GM18499 (cell line): ENCODE measurements around the gene ECSCR.

Experiments
- ATAC-seq: cut with Tn5 transposase; IDR thresholded peaks from one replicate; pipeline ENCODE4 v1.9.1; 2021; ENCODE audit warnings: moderate number of reproducible peaks; ENCODE audit not compliant: insufficient read depth, unreplicated experiment

Gene ECSCR

GRCh38 chr5:139474890-139475791, 12.6 kb upstream of the ECSCR start:
- no peak for ATAC-seq

- no peak for ATAC-seq
Measured at GRCh38 chr5:139473565-139473964, 11.0 kb upstream of the ECSCR start.

- no peak for ATAC-seq
Measured at GRCh38 chr5:139473105-139473504, 10.6 kb upstream of the ECSCR start.

GRCh38 chr5:139472386-139473030, 10.0 kb upstream of the ECSCR start:
- ATAC-seq = no peak

GRCh38 chr5:139470821-139471300, 8.3 kb upstream of the ECSCR start, which contains the start of gene SMIM33:
Gene SMIM33 (plus strand): TSS chr5:139471004. CDS start chr5:139471122, 118 bp downstream.
- no peak for ATAC-seq

- no peak for ATAC-seq
Measured at GRCh38 chr5:139468421-139468931, 5.9 kb upstream of the ECSCR start.

- no peak for ATAC-seq
Measured at GRCh38 chr5:139461698-139462097, 845 bp downstream of the ECSCR start.

- ATAC-seq = no peak
Measured at GRCh38 chr5:139461176-139461575, 1.4 kb downstream of the ECSCR start.

- no peak for ATAC-seq
Measured at GRCh38 chr5:139460455-139460854, 2.1 kb downstream of the ECSCR start.

GRCh38 chr5:139459451-139459934, 3.0 kb downstream of the ECSCR start:
- no peak for ATAC-seq

GRCh38 chr5:139458580-139459407, 3.7 kb downstream of the ECSCR start:
- peak; percentile 36 for ATAC-seq

GRCh38 chr5:139457653-139458306, 4.8 kb downstream of the ECSCR start:
- ATAC-seq = no peak

GRCh38 chr5:139457241-139457640, 5.3 kb downstream of the ECSCR start:
- ATAC-seq = no peak

GRCh38 chr5:139456776-139457175, 5.8 kb downstream of the ECSCR start:
- no peak for ATAC-seq

GRCh38 chr5:139454568-139455290, 7.8 kb downstream of the ECSCR start:
- ATAC-seq = no peak

- ATAC-seq = no peak
Measured at GRCh38 chr5:139453683-139454567, 8.6 kb downstream of the ECSCR start.

GRCh38 chr5:139451878-139452660, 10.5 kb downstream of the ECSCR start:
- no peak for ATAC-seq
